ENCODE data around the gene CACHD1. TPM values are rescaled to one million over a fixed set of nuclear protein-coding genes. Genes with fewer than 3 reads are reported as not detected.

CACHD1 gene
- total RNA-seq, 4 donors from 2014 or later = 2.2 to 3.6 (median 2.9) TPM

- intact Hi-C loops (cut with DNase I; ENCODE audit: low total_unique reads) (no loop called here), in situ Hi-C loops (cut with MboI; ENCODE audit: low sequenced_read_pairs in 4 of 4) (no loop called here)
- Histone ChIP-seq H3K36me3 (no peaks in the 10 kb centered on the region), H3K27ac (no peak overlapping the region), H3K4me3 (no peak overlapping the region), H3K27me3 (no peaks in the 10 kb centered on the region), H3K4me1 (peaks cover 4% of the 10 kb centered on the region in 2 donors), H3K9me3 (no peaks in the 10 kb centered on the region)
- no peak for ATAC-seq
- no peak for TF ChIP-seq POLR2A (IDR thresholded peaks at IDR 0.05)
- no peak for DNase-seq
Observed at GRCh38 chr1:64497088-64497883, 27.4 kb downstream of the CACHD1 start.

GRCh38 chr1:64498325-64498724, 28.4 kb downstream of the CACHD1 start:
- no peaks in the 10 kb centered on the region for H3K9me3 ChIP-seq
- in situ Hi-C loops (cut with MboI; ENCODE audit: low sequenced_read_pairs in 4 of 4) (no loop called here), intact Hi-C loops (cut with DNase I; ENCODE audit: low total_unique reads) (no loop called here)
- H3K27ac ChIP-seq = no peak overlapping the region
- no peaks in the 10 kb centered on the region for H3K36me3 ChIP-seq
- DNase-seq (no peak), ATAC-seq (no peak)
- TF ChIP-seq POLR2A (IDR thresholded peaks at IDR 0.05) = no peak
- TF ChIP-seq CTCF (IDR thresholded peaks at IDR 0.05 in 4 of 5, conservative IDR thresholded peaks at IDR 0.05 in 1 of 5) = no peak
- H3K4me3 ChIP-seq = no peak overlapping the region
- peaks cover 4 to 12% of the 10 kb centered on the region in 2 donors for H3K4me1 ChIP-seq
- H3K27me3 ChIP-seq = no peaks in the 10 kb centered on the region

GRCh38 chr1:64499011-64499410, 29.1 kb downstream of the CACHD1 start:
- in situ Hi-C loops (cut with MboI; ENCODE audit: low sequenced_read_pairs in 4 of 4) = no loop called here
- H3K4me1 ChIP-seq = peaks cover 4 to 19% of the 10 kb centered on the region in 2 donors
- TF ChIP-seq POLR2A (IDR thresholded peaks at IDR 0.05) (no peak), CTCF (IDR thresholded peaks at IDR 0.05 in 4 of 5, conservative IDR thresholded peaks at IDR 0.05 in 1 of 5) (no peak)
- DNase-seq (no peak), ATAC-seq (no peak)
- H3K4me3 ChIP-seq = no peak overlapping the region
- H3K27ac ChIP-seq = no peak overlapping the region
- H3K9me3 ChIP-seq = no peaks in the 10 kb centered on the region
- H3K27me3 ChIP-seq = no peaks in the 10 kb centered on the region
- intact Hi-C loops (cut with DNase I; ENCODE audit: low total_unique reads) = no loop called here
- no peaks in the 10 kb centered on the region for H3K36me3 ChIP-seq

- intact Hi-C loops (cut with DNase I; ENCODE audit: low total_unique reads) = no loop called here
Observed at GRCh38 chr1:64499966-64500365, 30.0 kb downstream of the CACHD1 start.

More at GRCh38 chr1:64499966-64500365, 30.0 kb downstream of the CACHD1 start:
- ATAC-seq (no peak), DNase-seq (no peak)
- H3K27me3 ChIP-seq = no peaks in the 10 kb centered on the region
- H3K4me3 ChIP-seq = no peak overlapping the region
- peaks cover 9 to 19% of the 10 kb centered on the region in 2 donors for H3K4me1 ChIP-seq
- no peaks in the 10 kb centered on the region for H3K36me3 ChIP-seq
- in situ Hi-C loops (cut with MboI; ENCODE audit: low sequenced_read_pairs in 4 of 4) = no loop called here
- H3K27ac ChIP-seq = no peak overlapping the region
- TF ChIP-seq CTCF (IDR thresholded peaks at IDR 0.05 in 4 of 5, conservative IDR thresholded peaks at IDR 0.05 in 1 of 5) (no peak), POLR2A (IDR thresholded peaks at IDR 0.05) (no peak)
- no peaks in the 10 kb centered on the region for H3K9me3 ChIP-seq

All from gastrocnemius medialis (tissue), 4 donors.